ENCODE data around the gene PDE6G.

The PDE6G gene

GRCh38 chr17:81644496-81644895 is 11.8 kb downstream of the PDE6G start:
- TF ChIP-seq SIN3A (IDR thresholded peaks at IDR 0.05; ENCODE audit: borderline replicate concordance, insufficient read depth, low read length) (no peak), FOXP2 (optimal IDR thresholded peaks at IDR 0.05; ENCODE audit: borderline replicate concordance, extremely low read depth, extremely low read length, insufficient read depth) (no peak), TAF1 (IDR thresholded peaks at IDR 0.05; ENCODE audit: borderline replicate concordance, insufficient read depth, low read length) (no peak), POLR2AphosphoS5 (IDR thresholded peaks at IDR 0.05; ENCODE audit: low read depth, low read length) (no peak), REST (IDR thresholded peaks at IDR 0.05; ENCODE audit: insufficient read depth in 1 of 2, low read depth in 2 of 2, low read length in 2 of 2) (no peak)

GRCh38 chr17:81641825-81642489 is 14.4 kb downstream of the PDE6G start:
- no peak for TF ChIP-seq TAF1 (IDR thresholded peaks at IDR 0.05; ENCODE audit: borderline replicate concordance, insufficient read depth, low read length)

- TF ChIP-seq TAF1 (IDR thresholded peaks at IDR 0.05; ENCODE audit: borderline replicate concordance, insufficient read depth, low read length) (no peak), REST (IDR thresholded peaks at IDR 0.05; ENCODE audit: insufficient read depth in 1 of 2, low read depth in 2 of 2, low read length in 2 of 2) (no peak), SIN3A (IDR thresholded peaks at IDR 0.05; ENCODE audit: borderline replicate concordance, insufficient read depth, low read length) (no peak), POLR2AphosphoS5 (IDR thresholded peaks at IDR 0.05; ENCODE audit: low read depth, low read length) (no peak), FOXP2 (optimal IDR thresholded peaks at IDR 0.05; ENCODE audit: borderline replicate concordance, extremely low read depth, extremely low read length, insufficient read depth) (no peak)
Measured at GRCh38 chr17:81640011-81640410, 16.3 kb downstream of the PDE6G start.

- TF ChIP-seq SIN3A (IDR thresholded peaks at IDR 0.05; ENCODE audit: borderline replicate concordance, insufficient read depth, low read length) (no peak), REST (IDR thresholded peaks at IDR 0.05; ENCODE audit: insufficient read depth in 1 of 2, low read depth in 2 of 2, low read length in 2 of 2) (no peak), TAF1 (IDR thresholded peaks at IDR 0.05; ENCODE audit: borderline replicate concordance, insufficient read depth, low read length) (no peak), POLR2AphosphoS5 (IDR thresholded peaks at IDR 0.05; ENCODE audit: low read depth, low read length) (no peak), FOXP2 (optimal IDR thresholded peaks at IDR 0.05; ENCODE audit: borderline replicate concordance, extremely low read depth, extremely low read length, insufficient read depth) (no peak)
Measured at GRCh38 chr17:81638683-81639082, 17.7 kb downstream of the PDE6G start.

- 0 out of 2 replicates have a peak, but pooled peaks have one; percentile 46 for TF ChIP-seq SIN3A (IDR thresholded peaks at IDR 0.05; ENCODE audit: borderline replicate concordance, insufficient read depth, low read length)
- peak; percentile 96 for TF ChIP-seq FOXP2 (optimal IDR thresholded peaks at IDR 0.05; ENCODE audit: borderline replicate concordance, extremely low read depth, extremely low read length, insufficient read depth)
- TF ChIP-seq POLR2AphosphoS5 (IDR thresholded peaks at IDR 0.05; ENCODE audit: low read depth, low read length) = peak; percentile 82
- TF ChIP-seq TAF1 (IDR thresholded peaks at IDR 0.05; ENCODE audit: borderline replicate concordance, insufficient read depth, low read length) = peak; percentile 100
- TF ChIP-seq REST (IDR thresholded peaks at IDR 0.05; ENCODE audit: insufficient read depth in 1 of 2, low read depth in 2 of 2, low read length in 2 of 2) = peak in 1 of 2 experiments; percentile 68; a peak in 2 of 4 replicates
Measured at GRCh38 chr17:81636505-81637288, 19.6 kb downstream of the PDE6G start, which contains the start of the genes NPLOC4 and TSPAN10. Gene NPLOC4 (minus strand): TSS chr17:81637112. CDS start chr17:81636930, 182 bp downstream. Gene TSPAN10 (plus strand): TSS chr17:81637196. CDS start chr17:81642413, 5,217 bp downstream.

Data from PFSK-1 (cell line).